HepG2 (cell line): ENCODE data around the gene CLDN14.

Source experiments
- CREB3 ChIP-seq: sonication (generic); formaldehyde crosslinking; IDR thresholded peaks from 2 replicates; pipeline ENCODE4 v1.5.0; 2020; ENCODE audit warnings: missing genetic modification reagents
- CTCF ChIP-seq: sonication (generic); formaldehyde crosslinking; IDR thresholded peaks from 2 replicates; pipeline ENCODE4 v1.5.0; 2020; ENCODE audit warnings: mild to moderate bottlenecking, missing genetic modification reagents, moderate library complexity
- ELF3 ChIP-seq: IDR thresholded peaks from 2 replicates; pipeline ENCODE4 v1.6.1; 2016; ENCODE audit warnings: missing genetic modification reagents, missing compliant biosample characterization
- HBP1 ChIP-seq: IDR thresholded peaks from 2 replicates; pipeline ENCODE4 v1.6.1; 2016; ENCODE audit warnings: low read depth, control low read depth
- HDAC2 ChIP-seq: sonication (generic); formaldehyde crosslinking; IDR thresholded peaks from 2 replicates; pipeline ENCODE4 v1.4.0; 2020; ENCODE audit warnings: missing genetic modification reagents
- KAT7 ChIP-seq: IDR thresholded peaks from 2 replicates; pipeline ENCODE4 v1.6.1; 2018; ENCODE audit warnings: borderline replicate concordance, missing compliant biosample characterization
- KLF6 ChIP-seq: IDR thresholded peaks from 2 replicates; pipeline ENCODE4 v1.8.0; 2016; ENCODE audit warnings: missing biosample characterization, missing genetic modification reagents
- NONO ChIP-seq, 2 experiments: fragments of 450-650 bp in 1 of 2; sonication (generic) in 1 of 2; formaldehyde crosslinking in 1 of 2; IDR thresholded peaks in 1 of 2; conservative IDR thresholded peaks in 1 of 2; 2 replicates each; pipeline versions ENCODE4 v1.6.1 to v1.8.0; 2017 to 2022; ENCODE audit warnings: mild to moderate bottlenecking in 1 of 2, missing genetic modification reagents in 1 of 2, moderate library complexity in 1 of 2
- NR2C2 ChIP-seq: sonication (generic); formaldehyde crosslinking; IDR thresholded peaks from 2 replicates; pipeline ENCODE4 v1.4.0; 2020; ENCODE audit warnings: missing genetic modification reagents, mild to moderate bottlenecking, moderate library complexity, borderline replicate concordance
- SMC3 ChIP-seq: IDR thresholded peaks from 2 replicates; pipeline ENCODE4 v1.6.1; 2011; ENCODE audit warnings: low read length, improper control_type of control experiment
- TARDBP ChIP-seq: sonication (generic); formaldehyde crosslinking; IDR thresholded peaks from 2 replicates; pipeline ENCODE4 v1.8.0; 2022; ENCODE audit warnings: mild to moderate bottlenecking, missing genetic modification reagents
- YY1 ChIP-seq: IDR thresholded peaks from 2 replicates; pipeline ENCODE4 v1.6.1; 2011; ENCODE audit warnings: low read length, low read depth, moderate library complexity, mild to moderate bottlenecking; ENCODE audit not compliant: insufficient read depth, insufficient replicate concordance
- ZNF629 ChIP-seq: sonication (generic); formaldehyde crosslinking; conservative IDR thresholded peaks from 2 replicates; pipeline ENCODE4 v1.5.0; 2020; ENCODE audit warnings: missing genetic modification reagents

- TF ChIP-seq NONO (IDR thresholded peaks at IDR 0.05), result no peak
- TF ChIP-seq NONO (CRISPR knock-in tag; conservative IDR thresholded peaks at IDR 0.05), result no peak
- TF ChIP-seq NR2C2, result no peak
- TF ChIP-seq YY1, result no peak
- no peak for TF ChIP-seq ZNF629 (CRISPR knock-in tag)
- no peak for TF ChIP-seq TARDBP (CRISPR knock-in tag)
- TF ChIP-seq SMC3, result no peak
- TF ChIP-seq KAT7 (CRISPR knock-in tag), result no peak
- no peak for TF ChIP-seq CREB3
- TF ChIP-seq KLF6, result no peak
- no peak for TF ChIP-seq ELF3 (CRISPR knock-in tag)
- TF ChIP-seq HDAC2 (CRISPR knock-in tag), result no peak
- TF ChIP-seq CTCF, result no peak
- no peak for TF ChIP-seq HBP1
Observed at GRCh38 chr21:36517366-36518075, 37.6 kb upstream of the CLDN14 start.
